ENCODE measurements around the gene TMEM233.
"Not testable (repeated sequence)": the region's sequence is repeated elsewhere in the genome, so short reads cannot be mapped to it uniquely, and the experiment has no call there.

TMEM233 gene

DNA sequence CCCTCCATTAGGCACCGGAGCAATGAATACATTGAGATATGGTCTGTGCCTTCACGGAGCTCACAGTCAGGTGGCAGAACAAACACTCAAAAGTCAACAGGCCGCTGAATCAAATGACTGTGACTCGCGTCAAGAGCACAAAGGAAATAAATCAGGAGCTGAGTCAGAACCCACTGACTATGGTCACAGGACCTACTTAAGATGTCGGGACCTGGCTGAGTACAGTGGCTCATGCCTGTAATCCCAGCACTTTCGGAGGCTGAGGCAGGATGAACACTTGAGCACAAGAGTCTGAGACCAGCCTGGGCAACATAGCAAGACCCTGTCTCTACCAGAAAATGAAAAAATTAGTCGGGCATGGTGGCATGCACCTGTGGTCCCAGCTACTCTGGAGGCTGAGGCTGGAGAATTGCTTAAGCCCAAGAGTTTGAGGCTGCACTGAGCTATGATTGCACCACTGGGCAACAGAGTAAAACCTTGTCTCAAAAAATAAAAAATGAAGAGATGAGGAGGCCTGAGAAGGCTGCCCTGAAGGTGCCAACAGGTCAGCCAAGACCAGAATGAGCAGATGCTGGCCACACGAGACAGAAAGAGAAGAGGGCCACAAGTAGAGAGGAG lies 19.9 kb downstream of the TMEM233 start:
- no peak for ATAC-seq

DNA sequence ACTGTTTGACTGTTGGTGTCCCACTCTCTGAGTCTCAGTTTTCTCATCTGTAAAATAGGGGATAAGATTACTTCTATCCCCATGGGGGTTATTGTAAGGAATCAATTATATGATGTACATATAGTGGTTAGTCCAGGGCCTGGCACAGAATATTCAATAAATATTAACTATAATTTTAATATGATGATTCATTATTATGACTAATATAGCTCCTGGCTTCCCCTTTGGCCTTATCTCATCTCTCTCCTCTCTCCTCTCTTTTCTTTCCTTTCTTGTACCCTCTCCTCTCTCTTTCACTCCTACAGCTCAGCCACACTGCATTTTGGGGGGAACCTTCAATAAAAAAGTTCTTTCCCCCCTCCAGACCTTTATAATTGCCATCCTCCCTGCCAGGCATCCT lies 21.1 kb downstream of the TMEM233 start:
- ATAC-seq = no peak

DNA sequence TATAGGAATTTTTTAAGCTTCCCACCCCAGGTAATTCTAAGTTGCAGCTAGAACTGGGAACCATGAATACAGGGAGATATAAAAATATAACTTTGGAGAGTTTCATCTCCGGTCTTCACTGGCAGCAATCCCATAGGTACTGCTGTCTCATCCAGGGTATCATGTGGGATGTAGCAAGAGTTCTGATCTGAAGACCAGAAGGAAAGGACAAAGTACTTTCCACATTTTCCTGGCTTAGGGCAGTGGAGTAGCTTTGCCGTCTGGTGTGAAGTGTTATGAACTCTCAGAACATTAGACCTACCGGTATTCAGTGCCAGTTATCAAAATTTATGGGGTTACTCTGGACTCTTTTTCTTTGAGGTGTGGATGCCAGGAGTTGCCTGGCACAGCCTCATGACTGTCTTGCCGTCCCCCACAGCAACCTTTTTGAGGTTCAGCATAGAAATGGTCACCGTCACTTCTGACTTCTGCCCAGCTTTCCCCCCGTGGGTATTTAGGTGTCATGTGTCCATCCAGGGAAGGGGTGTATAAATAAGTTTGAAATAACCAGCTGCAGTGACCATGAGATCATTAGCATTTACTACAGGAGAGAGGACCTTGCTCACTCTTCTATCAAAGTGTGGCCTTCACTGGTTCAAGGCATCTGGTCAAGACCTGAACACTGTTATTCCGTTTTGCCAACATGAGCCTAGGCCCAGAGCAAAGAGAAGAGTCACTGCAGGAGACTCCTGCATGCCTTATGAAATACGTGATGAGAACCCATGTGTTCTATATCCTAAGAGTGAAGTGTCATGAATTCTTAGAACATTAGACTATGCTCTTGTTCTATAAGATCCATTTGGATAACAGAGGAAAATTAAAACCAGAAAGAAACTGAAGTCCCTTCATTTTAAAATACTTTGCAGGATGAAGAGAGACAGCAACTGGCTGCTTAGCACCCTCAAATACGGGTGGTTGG lies 22.2 kb downstream of the TMEM233 start:
- no peak for ATAC-seq

DNA sequence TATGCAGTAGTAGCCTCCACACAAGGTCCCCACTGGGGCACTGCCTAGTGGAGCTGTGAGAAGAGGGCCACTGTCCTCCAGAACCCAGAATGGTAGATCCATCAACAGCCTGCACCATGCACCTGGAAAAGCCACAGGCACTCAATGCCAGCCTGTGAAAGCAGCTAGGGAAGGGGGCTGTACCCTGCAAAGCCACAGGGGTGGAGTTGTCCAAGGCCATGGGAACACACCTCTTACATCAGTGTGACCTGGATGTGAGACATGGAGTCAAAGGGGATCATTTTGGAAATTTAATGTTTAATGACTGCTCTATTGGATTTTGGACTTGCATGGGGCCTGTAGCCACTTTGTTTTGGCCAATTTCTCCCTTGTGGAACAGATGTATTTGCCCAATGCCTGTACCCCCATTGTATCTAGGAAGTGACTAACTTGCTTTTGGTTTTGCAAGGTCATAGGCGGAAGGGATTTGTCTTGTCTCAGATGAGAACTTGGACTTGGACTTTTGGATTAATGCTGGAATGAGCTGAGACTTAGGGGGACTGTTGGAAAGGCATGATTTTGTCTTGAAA lies 24.8 kb downstream of the TMEM233 start:
- ATAC-seq = not testable (repeated sequence)

DNA sequence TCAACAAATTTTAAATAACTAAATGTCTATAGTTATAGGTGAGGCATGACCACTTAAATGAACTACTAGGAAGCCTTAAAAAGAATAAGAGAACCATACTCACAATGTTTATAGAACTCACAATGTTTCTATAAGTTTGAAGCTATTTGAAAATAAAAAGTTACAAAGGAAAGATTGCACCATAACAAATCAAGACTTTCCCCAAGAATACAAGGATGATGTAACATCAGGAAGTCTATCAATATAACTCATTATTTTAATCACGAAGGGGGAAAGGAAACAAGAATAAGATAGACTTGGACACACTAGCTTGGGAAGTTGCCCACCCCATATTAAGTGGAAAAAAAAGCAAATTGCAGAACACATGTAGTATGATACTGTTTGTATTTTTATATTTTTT lies 26.9 kb downstream of the TMEM233 start:
- no peak for ATAC-seq

DNA sequence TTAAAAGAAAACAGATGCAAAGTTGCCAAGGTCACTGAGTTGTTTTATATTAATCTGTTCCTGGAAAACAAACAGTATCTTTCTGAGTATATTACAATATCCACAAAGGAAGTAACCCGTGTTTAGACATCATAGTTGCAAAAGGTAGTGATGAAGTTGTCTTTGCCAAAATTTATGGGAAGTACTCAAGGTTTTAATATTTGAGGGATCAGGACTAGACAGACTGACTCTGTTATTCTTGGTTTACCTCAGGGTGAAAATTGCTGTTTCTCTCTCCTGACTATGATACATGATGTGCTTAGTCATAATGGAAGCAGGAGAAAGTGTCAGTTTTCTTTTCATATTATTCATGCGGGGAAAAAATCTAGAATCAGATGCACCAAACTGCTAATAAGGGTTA lies 28.3 kb downstream of the TMEM233 start:
- ATAC-seq = no peak

DNA sequence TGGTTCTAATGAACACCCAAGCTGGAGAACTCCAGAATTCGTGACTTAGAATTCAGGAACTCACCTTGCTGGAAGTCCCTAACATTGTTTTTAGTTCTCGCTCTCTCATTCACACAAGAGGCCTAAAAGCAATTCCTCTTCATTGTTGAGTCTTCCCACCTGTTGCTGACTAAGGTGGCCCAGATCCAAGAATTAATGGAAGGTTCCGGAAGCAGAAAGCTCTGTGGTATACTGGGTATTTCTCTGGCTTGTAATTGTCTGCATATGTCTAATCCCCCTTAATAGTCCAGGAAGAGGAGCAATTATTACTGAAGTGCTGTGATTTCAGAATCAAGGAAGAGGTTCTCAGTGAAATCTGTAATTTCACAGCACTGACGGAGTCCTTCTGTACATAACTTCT lies 31.4 kb downstream of the TMEM233 start:
- ATAC-seq = no peak

DNA sequence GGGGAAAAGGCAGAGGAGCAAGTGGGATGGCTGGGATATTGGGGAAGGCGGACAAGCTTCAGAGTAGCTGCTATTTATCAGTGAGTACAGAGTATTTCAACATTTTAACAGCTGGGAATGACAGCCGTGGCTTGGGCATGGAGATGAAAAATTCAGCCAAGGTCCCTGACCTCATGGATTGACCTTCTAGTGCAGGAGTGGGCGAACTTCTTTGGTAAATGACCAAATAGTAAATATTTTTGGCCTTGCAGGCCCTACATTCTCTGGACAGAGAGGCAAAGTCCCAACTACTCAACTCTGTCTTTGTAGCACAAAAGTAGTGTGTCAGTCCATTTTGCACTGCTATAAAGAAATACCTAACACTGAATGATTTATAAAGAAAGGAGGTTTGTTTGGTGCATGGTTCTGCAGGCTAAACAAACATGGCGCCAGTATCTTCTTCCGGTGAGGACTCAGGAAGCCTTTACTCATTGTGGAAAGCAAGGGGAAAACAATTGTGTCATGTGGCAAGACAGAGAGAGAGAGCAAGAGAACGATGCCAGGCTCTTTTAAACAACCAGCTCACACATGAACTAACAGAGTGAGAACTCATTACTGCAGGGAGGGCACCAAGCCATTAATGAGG lies 33.6 kb downstream of the TMEM233 start:
- no peak for ATAC-seq

DNA sequence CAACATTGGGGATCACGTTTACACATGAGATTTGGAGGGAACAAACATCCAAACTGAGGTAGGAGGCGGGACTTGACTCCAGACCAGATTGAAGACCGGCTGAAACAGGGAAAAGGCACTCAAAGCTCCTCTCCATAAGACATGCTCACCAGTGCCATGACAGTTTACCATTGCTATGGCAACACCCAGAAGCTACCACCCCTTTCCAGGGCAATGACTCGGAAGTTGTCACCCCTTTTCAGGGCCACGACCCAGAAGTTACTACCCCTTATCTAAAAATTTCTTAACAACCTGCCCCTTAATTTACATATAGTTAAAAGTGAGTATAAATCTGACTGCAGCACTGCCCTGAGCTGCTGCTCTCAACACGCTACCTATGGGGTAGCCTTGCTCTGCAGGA lies 34.1 kb downstream of the TMEM233 start:
- no peak for ATAC-seq

DNA sequence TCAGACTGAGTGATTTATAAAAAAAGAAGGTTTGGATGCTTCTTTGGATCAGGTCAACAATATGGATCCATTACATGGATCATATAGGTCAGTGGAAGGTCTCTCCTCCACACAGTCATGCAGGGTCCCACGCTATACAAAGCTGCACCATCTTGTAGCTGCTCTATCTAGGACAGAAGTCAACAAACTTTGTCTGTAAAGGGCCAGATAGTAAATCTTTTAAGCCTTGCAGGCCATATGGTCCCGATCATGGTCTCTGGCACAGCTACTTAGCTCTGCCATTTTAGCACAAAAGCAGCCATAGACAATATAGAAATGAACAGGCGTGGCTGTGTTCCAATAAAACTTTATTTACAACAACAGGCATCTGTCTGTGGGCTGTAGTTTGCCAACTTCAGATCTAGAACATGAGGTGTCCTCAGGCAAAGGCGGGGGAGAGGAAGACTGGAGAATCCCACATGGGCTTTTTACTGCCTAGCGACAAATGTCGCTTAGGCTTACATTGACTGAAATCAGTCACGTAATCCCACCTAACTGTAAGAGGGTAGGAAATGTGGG lies 36.7 kb downstream of the TMEM233 start:
- ATAC-seq = no peak

DNA sequence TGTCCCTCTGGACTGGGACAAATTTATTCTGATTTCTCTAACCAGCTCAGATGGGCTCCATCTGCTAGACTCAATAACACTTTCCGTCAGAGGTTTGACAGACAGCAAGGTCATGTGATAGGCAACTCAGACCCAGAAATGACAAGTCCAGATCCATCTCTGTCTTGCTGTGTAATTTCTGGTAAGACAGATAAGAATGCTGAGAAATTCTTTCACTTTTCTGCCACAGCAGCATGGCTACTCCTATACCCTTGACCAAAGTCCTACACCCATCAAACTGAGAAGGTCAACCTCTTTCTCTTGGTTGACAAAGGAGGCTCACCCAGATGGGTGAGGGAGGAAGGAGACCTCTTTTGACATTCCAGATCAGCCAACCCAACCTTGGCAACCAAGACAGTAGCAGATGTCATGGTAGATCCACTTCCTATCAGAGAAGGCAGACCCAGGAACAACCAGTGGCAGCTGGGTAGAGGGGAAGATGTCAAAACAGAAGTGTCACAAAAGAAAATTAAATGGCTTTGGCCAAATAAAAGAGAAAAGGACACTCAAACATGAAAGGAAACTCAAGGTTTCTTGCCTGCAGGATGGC lies 37.5 kb downstream of the TMEM233 start:
- no peak for ATAC-seq

DNA sequence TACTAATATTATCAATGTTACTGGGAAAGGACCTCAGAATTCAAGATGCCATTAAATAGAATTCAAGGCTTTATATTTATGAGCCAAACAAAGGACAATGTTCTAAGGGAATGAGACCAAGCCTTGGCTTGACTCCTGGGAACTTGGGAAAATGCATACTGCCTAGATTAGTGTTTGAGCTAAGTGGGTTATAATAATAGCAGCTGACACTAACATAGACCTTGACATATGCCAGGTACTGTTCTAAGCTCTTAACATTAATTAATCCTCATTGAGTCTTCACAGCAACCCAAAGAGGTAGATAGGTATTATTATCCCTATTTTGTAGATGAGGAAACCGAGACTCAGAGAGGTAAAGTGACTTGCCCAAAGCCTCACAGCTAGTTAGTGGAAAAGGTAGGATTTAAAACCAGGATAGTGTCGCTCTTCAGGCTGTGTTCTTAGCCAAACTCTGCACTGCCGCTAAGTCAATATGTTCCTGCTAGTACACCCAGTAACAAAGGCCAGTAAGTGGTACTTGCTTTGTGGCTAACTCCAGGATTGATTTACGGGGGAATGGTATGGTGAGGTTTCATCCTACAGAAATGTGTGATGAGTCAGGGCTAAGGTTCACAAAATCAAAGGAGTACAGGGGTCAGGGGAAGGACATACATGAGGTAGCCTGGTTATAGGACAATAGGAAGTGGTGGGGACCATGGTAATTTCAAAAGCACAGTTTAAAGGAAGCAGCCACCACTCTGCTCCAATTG lies 38.5 kb downstream of the TMEM233 start:
- no peak for ATAC-seq

DNA sequence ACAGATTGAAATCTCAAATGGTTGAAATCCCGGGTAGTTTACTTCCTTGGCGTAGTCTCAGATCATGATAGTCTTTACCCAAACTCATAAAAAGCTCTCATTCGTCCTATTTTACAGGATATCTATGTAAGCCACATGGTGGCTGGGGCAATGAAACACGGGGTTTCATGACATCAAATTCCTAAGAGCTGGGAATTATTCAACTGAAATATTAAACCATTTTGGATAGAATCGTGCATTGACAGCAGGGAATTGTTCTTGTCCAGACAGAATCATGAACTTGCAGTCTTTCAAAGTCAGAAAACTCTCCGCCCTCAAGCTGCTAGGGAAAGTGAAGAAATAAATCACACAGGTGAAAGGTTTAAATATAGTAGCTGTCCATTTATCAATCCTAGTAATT lies 41.2 kb downstream of the TMEM233 start:
- ATAC-seq = no peak

DNA sequence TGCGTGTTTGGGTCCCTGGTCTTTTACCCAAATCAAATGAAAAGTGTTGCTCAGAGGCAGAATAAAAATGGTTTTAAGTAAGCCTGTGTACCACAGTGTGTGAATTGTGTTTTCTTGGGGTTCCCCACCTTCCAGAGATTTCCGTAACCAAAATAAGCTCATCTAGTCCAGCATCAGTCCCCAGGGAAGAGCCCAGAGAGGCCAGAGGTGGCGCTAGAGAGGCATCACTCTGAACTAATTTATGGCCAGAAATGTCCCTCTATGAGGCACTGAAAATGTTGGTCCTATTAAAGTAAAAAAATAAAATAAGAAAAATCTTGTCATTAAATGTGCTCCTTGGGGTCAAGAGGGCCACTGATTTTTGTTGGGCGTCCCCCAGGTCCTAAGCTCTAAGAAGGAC lies 49.4 kb downstream of the TMEM233 start:
- ATAC-seq = no peak

DNA sequence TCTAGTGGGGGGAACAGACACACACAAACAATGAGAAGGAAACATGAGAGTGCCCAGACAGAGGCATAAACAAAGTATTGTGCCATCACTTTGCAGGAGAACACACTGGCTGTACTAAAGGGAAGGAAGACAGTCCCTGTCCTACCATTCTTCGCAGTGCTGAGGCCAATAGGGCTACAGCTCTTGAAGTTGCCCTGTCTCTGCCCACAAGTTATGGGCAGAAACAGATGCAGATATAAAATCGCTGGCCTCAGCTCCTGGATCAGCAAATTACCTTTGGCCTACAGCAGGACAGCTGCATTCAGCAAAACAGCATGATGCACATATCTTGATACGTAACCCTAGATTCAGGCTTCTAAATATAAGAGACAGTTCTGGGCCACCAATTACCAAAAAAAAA lies 51.4 kb downstream of the TMEM233 start:
- ATAC-seq = no peak

DNA sequence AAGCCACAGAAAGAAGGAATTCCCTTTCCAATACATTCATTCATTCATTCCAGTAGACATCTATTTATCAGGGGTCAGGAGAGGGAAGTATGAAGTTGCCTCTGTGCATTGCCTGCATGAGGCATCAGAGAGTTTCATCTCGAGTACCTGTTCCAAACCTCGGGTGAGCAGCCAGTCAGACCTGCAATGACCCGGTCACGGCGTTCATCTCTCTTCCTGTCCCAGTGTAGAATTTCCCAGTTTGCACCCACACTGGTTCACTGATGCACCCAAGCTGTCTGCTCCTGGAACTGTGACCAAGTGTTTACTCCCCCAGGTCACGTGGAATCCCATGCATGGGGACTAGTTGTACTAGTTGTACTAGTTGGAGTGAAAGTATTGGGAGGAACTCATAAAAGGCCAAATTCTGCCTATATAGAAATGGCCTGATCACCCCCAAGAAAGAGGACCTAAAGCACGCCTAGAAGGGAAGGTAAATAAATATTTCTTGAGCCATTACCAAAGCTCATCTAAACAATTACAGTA lies 52.0 kb downstream of the TMEM233 start:
- no peak for ATAC-seq

DNA sequence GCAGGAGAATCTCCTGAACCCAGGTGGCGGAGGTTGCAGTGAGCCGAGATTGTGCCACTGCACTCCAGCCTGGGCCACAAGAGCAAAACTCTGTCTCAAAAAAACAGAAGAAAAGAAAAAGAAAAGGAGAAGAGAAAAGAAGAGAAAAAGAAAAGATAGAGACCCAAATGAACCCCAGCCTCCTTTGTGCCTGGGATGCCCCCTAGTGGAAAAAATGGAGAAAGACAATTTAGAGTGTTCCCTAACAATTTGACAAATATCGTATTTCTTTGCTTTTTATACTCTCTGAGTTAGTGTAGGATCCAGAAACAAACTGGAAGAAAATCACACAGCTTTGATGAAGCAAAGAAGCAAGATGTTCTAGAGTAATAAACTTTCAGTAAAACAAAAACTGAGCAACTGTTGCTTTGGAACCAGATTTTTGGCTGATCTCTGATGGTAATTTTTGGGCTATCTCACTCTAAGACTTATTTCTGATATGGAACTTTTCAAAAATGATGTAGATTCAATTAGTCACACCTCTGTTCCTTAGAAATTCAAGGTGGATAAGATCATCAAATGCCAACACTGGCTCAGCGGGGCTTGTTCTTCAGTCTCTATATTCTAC lies 55.7 kb downstream of the TMEM233 start:
- ATAC-seq = no peak

DNA sequence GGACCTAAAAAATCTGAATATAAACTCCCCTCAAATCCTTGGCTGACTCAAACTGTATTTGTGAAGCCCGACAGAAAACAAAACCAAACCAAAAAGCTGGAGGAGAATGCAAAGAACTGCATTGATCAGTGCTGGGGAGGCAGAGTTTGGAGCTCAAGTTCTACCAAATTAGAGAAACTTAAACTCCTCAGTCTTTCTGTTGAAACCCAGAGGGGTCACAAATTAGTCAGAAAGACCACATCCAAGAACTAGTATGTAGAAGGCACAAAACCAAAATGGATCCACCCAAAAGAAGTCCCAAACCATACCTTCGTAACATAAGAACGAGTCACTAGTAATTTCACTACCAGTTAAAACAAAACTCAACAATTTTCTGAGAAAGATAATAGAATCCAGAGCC lies 59.1 kb downstream of the TMEM233 start:
- ATAC-seq = no peak

DNA sequence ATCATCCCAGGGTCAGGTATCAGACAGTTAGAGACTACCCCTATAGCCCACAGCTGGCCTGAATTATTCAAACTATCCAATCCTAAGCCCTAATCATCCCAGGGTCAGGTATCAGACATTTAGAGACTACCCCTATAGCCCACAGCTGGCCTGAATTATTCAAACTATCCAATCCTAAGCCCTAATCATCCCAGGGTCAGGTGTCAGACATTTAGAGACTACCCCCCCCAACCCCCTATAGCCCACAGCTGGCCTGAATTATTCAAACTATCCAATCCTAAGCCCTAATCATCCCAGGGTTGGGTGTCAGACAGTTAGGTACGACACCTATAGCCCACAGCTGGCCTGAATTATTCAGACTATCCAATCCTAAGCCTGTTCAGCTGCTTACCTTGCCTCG lies 63.4 kb downstream of the TMEM233 start:
- ATAC-seq = not testable (repeated sequence)

DNA sequence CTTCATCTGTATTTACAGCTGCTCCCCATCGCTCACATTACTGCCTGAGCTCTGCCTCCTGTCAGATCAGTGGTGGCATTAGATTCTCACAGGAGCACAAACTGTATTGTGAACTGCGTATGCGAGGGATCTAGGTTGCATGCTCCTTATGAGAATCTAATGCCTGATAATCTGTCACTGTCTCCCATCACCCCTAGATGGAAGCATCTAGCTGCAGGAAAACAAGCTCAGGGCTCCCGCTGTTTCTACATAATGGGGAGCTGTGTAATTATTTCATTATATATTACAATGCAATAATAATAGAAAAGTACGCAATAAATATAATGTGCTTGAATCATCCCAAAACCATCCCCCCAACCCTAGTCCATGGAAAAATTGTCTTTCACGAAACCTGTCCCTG lies 64.6 kb downstream of the TMEM233 start:
- ATAC-seq = not testable (repeated sequence)

DNA sequence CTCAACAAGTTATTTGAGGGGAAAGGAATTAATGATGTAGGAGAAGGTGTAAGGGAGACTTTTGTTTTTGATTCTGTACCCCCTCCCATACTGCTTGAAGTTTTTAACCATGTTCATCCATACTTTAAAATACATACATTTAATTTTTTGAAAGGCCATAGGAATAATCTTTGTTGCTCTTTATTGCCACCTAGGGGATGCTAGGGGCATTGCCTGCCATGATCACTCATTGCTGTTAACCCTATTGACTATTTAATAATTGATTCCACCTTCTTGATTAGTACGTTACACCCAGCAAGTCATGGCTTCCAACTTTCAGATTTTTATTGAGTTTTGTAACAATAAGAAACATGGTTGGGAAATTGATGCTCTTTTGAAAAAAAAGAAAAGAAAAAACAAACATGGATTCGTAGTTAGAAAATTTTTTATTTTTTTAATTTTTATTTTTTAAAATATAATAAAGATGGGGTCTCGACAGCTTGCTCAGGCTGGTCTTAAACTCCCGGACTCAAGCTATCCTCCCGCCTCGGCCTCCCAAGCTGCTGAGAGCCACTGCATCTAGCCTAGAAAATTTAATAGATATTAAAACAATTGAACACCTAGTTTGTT lies 65.8 kb downstream of the TMEM233 start:
- peak in 1 of 2 donors; percentile 60 for ATAC-seq
